ENCODE results near the gene DNPH1.

DNPH1 gene

GRCh38 chr6:43243664-43244321, 14.5 kb upstream of the DNPH1 start:
- DNase-seq, result no peak

GRCh38 chr6:43242908-43243663, 13.8 kb upstream of the DNPH1 start, which contains the start of gene TTBK1:
TSS of gene TTBK1 (plus strand) at chr6:43243481. CDS start at chr6:43246661, 3,180 bp downstream.
- DNase-seq, result no peak

- no peak for DNase-seq
Measured at GRCh38 chr6:43241446-43241845, 12.2 kb upstream of the DNPH1 start.

GRCh38 chr6:43240950-43241349, 11.7 kb upstream of the DNPH1 start:
- DNase-seq, result no peak

- no peak for DNase-seq
Measured at GRCh38 chr6:43239054-43239453, 9.8 kb upstream of the DNPH1 start.

- no peak for DNase-seq
Measured at GRCh38 chr6:43235841-43236240, 6.6 kb upstream of the DNPH1 start.

- no peak for DNase-seq
Measured at GRCh38 chr6:43231735-43232450, 2.6 kb upstream of the DNPH1 start.

GRCh38 chr6:43231053-43231452, 1.8 kb upstream of the DNPH1 start:
- DNase-seq, result no peak

- no peak for DNase-seq
Measured at GRCh38 chr6:43229803-43230620, 731 bp upstream of the DNPH1 start.

- no peak for DNase-seq
Measured at GRCh38 chr6:43226192-43226851, 3.0 kb downstream of the DNPH1 start.

GRCh38 chr6:43223175-43223574, 6.1 kb downstream of the DNPH1 start:
- DNase-seq, result no peak

- no peak for DNase-seq
Measured at GRCh38 chr6:43222418-43223059, 6.7 kb downstream of the DNPH1 start.

GRCh38 chr6:43221046-43221972, 8.0 kb downstream of the DNPH1 start:
- no peak for DNase-seq

GRCh38 chr6:43220439-43220951, 8.8 kb downstream of the DNPH1 start:
- no peak for DNase-seq

GRCh38 chr6:43219814-43220213, 9.5 kb downstream of the DNPH1 start:
- no peak for DNase-seq

- DNase-seq, result no peak
Measured at GRCh38 chr6:43219119-43219518, 10.2 kb downstream of the DNPH1 start.

GRCh38 chr6:43217351-43217750, 11.9 kb downstream of the DNPH1 start:
- no peak for DNase-seq

- no peak for DNase-seq
Measured at GRCh38 chr6:43216200-43216599, 13.1 kb downstream of the DNPH1 start.

GRCh38 chr6:43215066-43215465, 14.2 kb downstream of the DNPH1 start:
- DNase-seq, result no peak

- no peak for DNase-seq
Measured at GRCh38 chr6:43213431-43213830, 15.8 kb downstream of the DNPH1 start.

Data from NCI-H187 treated with DMSO at 0.1 percent for 48 hours (cell line).